GM12878 (cell line): Measurements from ENCODE around the gene MIA3. TPM values are rescaled to one million over a fixed set of nuclear protein-coding genes. Genes with fewer than 3 reads are reported as not detected.

Experiments
- ATAC-seq: fragments of 200-7000 bp; cut with Tn5 transposase; 3 replicates; pipeline ENCODE4 v1.9.1; 2020; ENCODE audit warnings: mild to moderate bottlenecking, moderate library complexity
- BruUV-seq: library from RNA; stranded (reverse); fragments of 400-500 nt; replicated peaks from 2 replicates; lab custom pipeline; 2021; lab: Mats Ljungman, UMichigan
- CTCF ChIA-PET: fragments of 300-600 bp; sonication (Branson Sonifier 250); formaldehyde crosslinking; extraction: SDS; loops from one replicate; lab custom pipeline; 2021; ENCODE audit warnings: inconsistent platforms; lab: Yijun Ruan, JAX
- POLR2A ChIA-PET: fragments of 350-600 bp; formaldehyde crosslinking; extraction: SDS; loops from one replicate; lab custom pipeline; 2021; ENCODE audit warnings: inconsistent platforms; lab: Charles Lee
- RAD21 ChIA-PET: fragments of 300-600 bp; sonication (Branson Sonifier 250); formaldehyde crosslinking; loops from one replicate; lab custom pipeline; 2023; ENCODE audit warnings: antibody characterized with exemption; ENCODE audit not compliant: unreplicated experiment; lab: Charles Lee
- SMC1A ChIA-PET: fragments of 300-600 bp; sonication (Branson Sonifier 250); formaldehyde crosslinking; loops from one replicate; lab custom pipeline; 2023; ENCODE audit not compliant: unreplicated experiment, uncharacterized antibody; lab: Charles Lee
- DNase-seq: peaks from one replicate; pipeline ENCODE4 v3.0.0-alpha.2; 2011; ENCODE audit warnings: low read depth, low spot score
- FAIRE-seq: peaks from 3 replicates; lab custom pipeline; 2011; peaks lifted over from hg19 to GRCh38; lab: Jason Lieb, UNC
- H2AFZ ChIP-seq: 2 replicates; pipeline ENCODE4 v1.6.0; 2011; ENCODE audit warnings: low read depth, low read length, control low read depth; ENCODE audit not compliant: control insufficient read depth
- H3K27ac ChIP-seq: 2 replicates; pipeline ENCODE4 v1.5.1; 2011; ENCODE audit warnings: control low read depth; ENCODE audit not compliant: control insufficient read depth, insufficient read depth
- H3K27me3 ChIP-seq, 2 experiments: replicated peaks in 1 of 2; 2 replicates each; pipeline versions ENCODE4 v1.6.0 to v1.6.1; 2011; ENCODE audit warnings: low read length in 1 of 2; ENCODE audit not compliant: control insufficient read depth in 2 of 2, insufficient read depth in 2 of 2
- H3K36me3 ChIP-seq, 2 experiments: 2 replicates each; pipeline ENCODE4 v1.5.1; 2011; ENCODE audit warnings: low read length in 1 of 2; ENCODE audit not compliant: control insufficient read depth in 2 of 2, insufficient read depth in 2 of 2
- H3K4me1 ChIP-seq: 2 replicates; pipeline ENCODE4 v1.6.1; 2011; ENCODE audit warnings: mild to moderate bottlenecking, low read length, moderate library complexity, mixed read lengths; ENCODE audit not compliant: control insufficient read depth, insufficient read depth
- H3K4me2 ChIP-seq: 2 replicates; pipeline ENCODE4 v1.6.0; 2011; ENCODE audit warnings: control low read depth; ENCODE audit not compliant: control insufficient read depth, insufficient read depth
- H3K4me3 ChIP-seq: fragments of 200-600 bp; sonication (generic); 2 replicates; pipeline ENCODE4 v1.5.1; 2016
- H3K79me2 ChIP-seq: 2 replicates; pipeline ENCODE4 v1.6.0; 2011; ENCODE audit warnings: low read length; ENCODE audit not compliant: control insufficient read depth, insufficient read depth
- H3K9ac ChIP-seq: 2 replicates; pipeline ENCODE4 v1.8.0; 2011; ENCODE audit warnings: low read length, control low read depth, mixed read lengths; ENCODE audit not compliant: control insufficient read depth, insufficient read depth
- H3K9me3 ChIP-seq: replicated peaks from 3 replicates; pipeline ENCODE4 v1.5.1; 2011; ENCODE audit warnings: mild to moderate bottlenecking, low read length; ENCODE audit not compliant: control insufficient read depth, insufficient read depth
- H4K20me1 ChIP-seq: 2 replicates; pipeline ENCODE4 v1.6.0; 2011; ENCODE audit not compliant: control insufficient read depth, insufficient read depth
- ESRRA ChIP-seq: IDR thresholded peaks from 2 replicates; pipeline ENCODE4 v1.6.1; 2012; ENCODE audit warnings: mild to moderate bottlenecking, low read length, improper control_type of control experiment
- NFXL1 ChIP-seq: fragments of 450-650 bp; IDR thresholded peaks from 2 replicates; pipeline ENCODE4 v1.6.1; 2017; ENCODE audit warnings: antibody characterized with exemption, mild to moderate bottlenecking, borderline replicate concordance
- NFYB ChIP-seq: IDR thresholded peaks from 2 replicates; pipeline ENCODE4 v1.6.1; 2011; ENCODE audit warnings: low read depth, mild to moderate bottlenecking, low read length, improper control_type of control experiment, moderate library complexity; ENCODE audit not compliant: insufficient read depth
- POLR2A ChIP-seq: IDR thresholded peaks from 2 replicates; pipeline ENCODE4 v1.6.1; 2011; ENCODE audit warnings: low read depth, mild to moderate bottlenecking, low read length
- SIN3A ChIP-seq: IDR thresholded peaks from 2 replicates; pipeline ENCODE4 v1.6.1; 2012; ENCODE audit warnings: low read depth, low read length, improper control_type of control experiment
- ZNF217 ChIP-seq: fragments of 450-650 bp; IDR thresholded peaks from 2 replicates; pipeline ENCODE4 v1.6.1; 2017; ENCODE audit warnings: antibody characterized with exemption, mild to moderate bottlenecking
- WGBS: methylation state at CpG from one replicate; pipeline ENCODE4 v1.1.6; 2016; ENCODE audit warnings: low lambda C conversion rate; ENCODE audit not compliant: insufficient replicate concordance, insufficient coverage; ENCODE audit errors: missing lambda C conversion rate; 5-methylcytosine and 5-hydroxymethylcytosine counted together
- in situ Hi-C: fragments of 300-500 bp; cut with MboI; formaldehyde crosslinking; loops from 9 replicates; pipeline ENCODE4 v1.14.3; 2018; ENCODE audit warnings: mixed read lengths
- intact Hi-C: fragments of 100-400 bp; cut with micrococcal nuclease; formaldehyde crosslinking; loops from one replicate; pipeline ENCODE4 v1.14.2; 2022; ENCODE audit not compliant: unreplicated experiment
- polyA plus RNA-seq, 11 experiments: library from polyadenylated mRNA; depleted of rRNA in 4 of 11; unstranded in 6 of 11; stranded (reverse) in 5 of 11; fragments of >200 nt; fragmentation: Nextera tagmentation in 4 of 11; fragmentation: Illumina TruSeq in 1 of 11; extraction: Ambion mirVana in 4 of 11; extraction: Trizol in 1 of 11; gene quantifications; 1 replicate in 1 of 11; 2 replicates in 10 of 11; pipeline versions ENCODE4 v1.2.1 to v1.2.3, GENCODE V29; 2011 to 2016; ENCODE audit warnings: inconsistent platforms in 2 of 11, missing spikeins in 2 of 11, low read depth in 1 of 11
- total RNA-seq, 4 experiments: library from RNA; depleted of rRNA in 3 of 4; stranded (reverse); fragments of >200 nt in 3 of 4; fragmentation: Illumina TruSeq in 1 of 4; extraction: Trizol in 1 of 4; gene quantifications; 2 replicates each; pipeline versions ENCODE4 v1.2.1 to v1.2.3, GENCODE V29; 2013 to 2021
- TF ChIP-seq, protein P1 (sequence below): fragments of 450-650 bp; formaldehyde crosslinking; IDR thresholded peaks from 2 replicates; pipeline ENCODE4 v1.4.0; 2020; ENCODE audit warnings: mild to moderate bottlenecking, moderate library complexity

Gene MIA3
- total and polyA plus RNA-seq, 10 of the 15 experiments (the other 5 are each of a cell fraction or from before 2014, with no cell fraction given), result 12.9 to 50.8 (median 30.3) TPM

DNA sequence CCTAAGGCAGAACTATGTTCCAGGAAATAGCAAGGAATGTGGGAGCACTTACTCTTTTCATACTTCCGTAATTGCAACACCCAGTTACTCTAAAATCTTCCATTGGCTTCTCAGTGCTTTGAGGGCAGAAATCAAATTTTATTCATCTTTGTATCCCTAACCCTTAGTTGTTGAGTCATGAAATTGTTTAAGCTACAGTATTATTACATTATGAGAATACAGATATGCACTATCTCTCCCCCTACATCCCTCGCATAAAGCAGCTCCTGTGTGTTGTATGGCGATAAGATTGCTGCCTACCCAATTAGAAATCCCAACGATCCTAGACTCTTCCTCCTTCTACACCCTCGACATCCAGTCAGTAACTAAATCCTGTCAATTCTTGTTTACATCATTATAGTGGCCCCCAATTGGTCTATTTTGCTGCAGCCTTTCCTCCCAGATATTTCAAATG, 91.8 kb downstream of the MIA3 start:
- H3K9ac ChIP-seq, result no peak overlapping the region
- ChIA-PET SMC1A (interaction anchor here (1.0 to 2.4 kb wide), 5 partner anchors 8 to 91 kb away, joined by 3 to 7 read pairs (median 5); no protein-coding TSS in a partner anchor), POLR2A (interaction anchor here (0.8 kb wide), 1 partner anchor 56 kb away, joined by 3 read pairs; no protein-coding TSS in a partner anchor), RAD21 (interaction anchor here (1.3 to 2.0 kb wide), 2 partner anchors 55 to 65 kb away, joined by 4 to 7 read pairs; no protein-coding TSS in a partner anchor)
- H3K27me3 ChIP-seq, result no peaks in the 10 kb centered on the region
- H3K4me2 ChIP-seq, result no peak overlapping the region
- no peak overlapping the region for H3K27ac ChIP-seq
- H3K4me1 ChIP-seq, result no peaks in the 10 kb centered on the region
- intact Hi-C loops, result loop anchor here (5.0 to 10.0 kb wide), 3 partner anchors 67 to 242 kb away; partner anchors contain the start of gene TAF1A
- H3K36me3 ChIP-seq, result no peaks in the 10 kb centered on the region
- H3K9me3 ChIP-seq, result no peaks in the 10 kb centered on the region; the same call in 2 of the 3 replicates
- TF ChIP-seq, protein P1, sequence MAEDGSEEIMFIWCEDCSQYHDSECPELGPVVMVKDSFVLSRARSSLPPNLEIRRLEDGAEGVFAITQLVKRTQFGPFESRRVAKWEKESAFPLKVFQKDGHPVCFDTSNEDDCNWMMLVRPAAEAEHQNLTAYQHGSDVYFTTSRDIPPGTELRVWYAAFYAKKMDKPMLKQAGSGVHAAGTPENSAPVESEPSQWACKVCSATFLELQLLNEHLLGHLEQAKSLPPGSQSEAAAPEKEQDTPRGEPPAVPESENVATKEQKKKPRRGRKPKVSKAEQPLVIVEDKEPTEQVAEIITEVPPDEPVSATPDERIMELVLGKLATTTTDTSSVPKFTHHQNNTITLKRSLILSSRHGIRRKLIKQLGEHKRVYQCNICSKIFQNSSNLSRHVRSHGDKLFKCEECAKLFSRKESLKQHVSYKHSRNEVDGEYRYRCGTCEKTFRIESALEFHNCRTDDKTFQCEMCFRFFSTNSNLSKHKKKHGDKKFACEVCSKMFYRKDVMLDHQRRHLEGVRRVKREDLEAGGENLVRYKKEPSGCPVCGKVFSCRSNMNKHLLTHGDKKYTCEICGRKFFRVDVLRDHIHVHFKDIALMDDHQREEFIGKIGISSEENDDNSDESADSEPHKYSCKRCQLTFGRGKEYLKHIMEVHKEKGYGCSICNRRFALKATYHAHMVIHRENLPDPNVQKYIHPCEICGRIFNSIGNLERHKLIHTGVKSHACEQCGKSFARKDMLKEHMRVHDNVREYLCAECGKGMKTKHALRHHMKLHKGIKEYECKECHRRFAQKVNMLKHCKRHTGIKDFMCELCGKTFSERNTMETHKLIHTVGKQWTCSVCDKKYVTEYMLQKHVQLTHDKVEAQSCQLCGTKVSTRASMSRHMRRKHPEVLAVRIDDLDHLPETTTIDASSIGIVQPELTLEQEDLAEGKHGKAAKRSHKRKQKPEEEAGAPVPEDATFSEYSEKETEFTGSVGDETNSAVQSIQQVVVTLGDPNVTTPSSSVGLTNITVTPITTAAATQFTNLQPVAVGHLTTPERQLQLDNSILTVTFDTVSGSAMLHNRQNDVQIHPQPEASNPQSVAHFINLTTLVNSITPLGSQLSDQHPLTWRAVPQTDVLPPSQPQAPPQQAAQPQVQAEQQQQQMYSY (CRISPR knock-in tag), result no peak
- TF ChIP-seq POLR2A, result no peak
- no peak for TF ChIP-seq NFYB
- TF ChIP-seq SIN3A, result no peak
- no peak for TF ChIP-seq ZNF217
- TF ChIP-seq NFXL1, result no peak
- no peak for TF ChIP-seq ESRRA
- TF ChIP-seq, all 136 proteins: peak for 0
- no peak overlapping the region for H3K4me3 ChIP-seq
- DNase-seq (no peak), ATAC-seq (no peak), FAIRE-seq (no peak)
- 99% methylated on average over 5 of the region's 5 CpGs for WGBS
- in situ Hi-C loops, result loop anchor here (5.0 to 10.0 kb wide), 2 partner anchors 47 to 245 kb away; no protein-coding TSS in a partner anchor
- H2AFZ ChIP-seq, result no peak overlapping the region
- CTCF ChIA-PET, result interaction anchor here (0.8 to 1.6 kb wide), 3 partner anchors 17 to 55 kb away, joined by 3 read pairs; no protein-coding TSS in a partner anchor
- no peaks in the 10 kb centered on the region for H4K20me1 ChIP-seq
- peaks cover 30% of the 10 kb centered on the region for H3K79me2 ChIP-seq
- BruUV-seq, result no TSS peak
